Hepatic stellate cell (primary cell): Measurements from ENCODE around the gene LZTS2.
A peak's percentile ranks its signal among the peaks of the same experiment; 100 is the strongest.
"Not testable (repeated sequence)": the region's sequence is repeated elsewhere in the genome, so short reads cannot be mapped to it uniquely, and the experiment has no call there.

Experiments
- DNase-seq: peaks from one replicate; pipeline ENCODE4 v3.0.0; 2011; ENCODE audit warnings: low spot score

Gene LZTS2

DNA sequence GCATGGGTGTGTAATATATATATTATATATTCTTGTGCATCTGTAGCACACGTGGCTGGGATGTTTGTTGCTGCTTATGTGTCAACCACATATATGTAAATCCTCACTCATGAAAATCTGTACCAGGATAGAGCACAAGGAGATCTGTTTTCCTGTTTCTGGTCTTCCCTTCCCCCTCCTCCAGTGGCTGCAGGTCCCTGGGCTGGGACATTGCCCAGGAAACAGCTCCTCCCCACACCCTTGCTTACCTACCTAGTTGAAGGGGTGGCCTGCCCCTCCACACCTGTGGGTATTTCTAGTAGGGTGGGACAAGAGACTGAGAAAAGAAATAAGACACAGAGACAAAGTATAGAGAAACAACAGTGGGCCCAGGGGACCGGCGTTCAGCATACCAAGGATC lies 33.7 kb downstream of the LZTS2 start:
- no peak for DNase-seq

DNA sequence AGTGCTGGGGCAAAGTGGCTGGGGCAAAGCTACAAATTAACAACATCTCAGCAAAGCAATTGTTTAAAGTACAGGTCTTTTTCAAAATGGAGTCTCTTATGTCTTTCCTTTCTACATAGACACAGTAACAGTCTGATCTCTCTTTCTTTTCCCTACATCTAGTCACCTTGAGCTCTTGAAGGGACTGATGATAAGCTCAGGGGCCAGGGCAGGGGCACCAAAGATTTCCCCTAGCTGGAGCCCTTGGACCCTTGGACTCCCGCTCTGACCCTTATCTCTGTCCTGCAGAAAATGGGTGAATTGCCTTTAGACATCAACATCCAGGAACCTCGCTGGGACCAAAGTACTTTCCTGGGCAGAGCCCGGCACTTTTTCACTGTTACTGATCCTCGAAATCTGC lies 34.8 kb downstream of the LZTS2 start:
- not testable (repeated sequence) for DNase-seq

DNA sequence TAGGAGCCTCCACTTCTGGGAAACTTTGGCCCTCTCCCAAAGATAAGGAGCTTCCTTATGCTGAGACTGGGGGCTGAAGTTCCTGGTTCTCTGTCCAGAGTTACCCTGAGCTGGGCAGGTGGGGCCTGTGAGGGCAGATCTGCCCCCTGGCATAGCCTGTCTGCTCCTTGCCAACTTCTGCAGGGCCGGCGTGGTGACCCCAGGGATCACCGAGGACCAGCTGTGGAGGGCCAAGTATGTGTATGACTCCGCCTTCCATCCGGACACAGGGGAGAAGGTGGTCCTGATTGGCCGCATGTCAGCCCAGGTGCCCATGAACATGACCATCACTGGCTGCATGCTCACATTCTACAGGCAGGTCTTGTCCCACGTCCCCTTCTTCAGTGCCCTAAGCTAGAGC lies 35.7 kb downstream of the LZTS2 start:
- no peak for DNase-seq

DNA sequence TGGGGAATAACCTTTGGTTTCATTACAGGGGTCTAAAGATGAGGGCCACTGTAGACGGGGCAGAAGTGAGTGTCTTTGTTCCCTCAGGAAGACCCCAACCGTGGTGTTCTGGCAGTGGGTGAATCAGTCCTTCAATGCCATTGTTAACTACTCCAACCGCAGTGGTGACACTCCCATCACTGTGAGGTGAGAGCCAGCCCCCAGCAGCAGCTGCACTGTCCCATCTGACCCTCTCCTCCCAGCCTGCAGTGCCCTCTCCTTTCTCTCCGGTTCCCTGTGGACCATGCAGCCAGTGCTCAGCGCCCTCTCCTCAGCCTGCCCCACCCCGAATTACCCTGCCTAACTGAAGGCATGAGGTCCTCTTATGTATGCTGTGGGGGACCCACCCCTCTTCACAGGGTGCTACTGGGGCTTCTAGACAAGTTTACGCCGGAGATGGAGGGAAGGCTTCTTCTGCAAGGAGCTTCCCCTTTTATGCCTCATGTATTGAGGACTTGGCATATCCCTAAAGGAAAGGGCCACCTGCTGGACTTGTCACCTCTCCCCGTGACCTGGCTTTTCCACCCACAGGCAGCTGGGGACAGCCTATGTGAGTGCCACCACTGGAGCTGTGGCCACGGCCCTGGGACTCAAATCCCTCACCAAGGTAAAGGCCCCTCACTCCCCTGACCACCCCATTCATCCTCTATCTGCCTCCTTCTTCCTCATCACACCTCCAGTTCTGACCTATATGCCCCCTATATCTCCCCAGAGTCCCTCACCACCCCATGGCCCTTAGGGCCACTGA lies 36.5 kb downstream of the LZTS2 start:
- DNase-seq, result no peak

DNA sequence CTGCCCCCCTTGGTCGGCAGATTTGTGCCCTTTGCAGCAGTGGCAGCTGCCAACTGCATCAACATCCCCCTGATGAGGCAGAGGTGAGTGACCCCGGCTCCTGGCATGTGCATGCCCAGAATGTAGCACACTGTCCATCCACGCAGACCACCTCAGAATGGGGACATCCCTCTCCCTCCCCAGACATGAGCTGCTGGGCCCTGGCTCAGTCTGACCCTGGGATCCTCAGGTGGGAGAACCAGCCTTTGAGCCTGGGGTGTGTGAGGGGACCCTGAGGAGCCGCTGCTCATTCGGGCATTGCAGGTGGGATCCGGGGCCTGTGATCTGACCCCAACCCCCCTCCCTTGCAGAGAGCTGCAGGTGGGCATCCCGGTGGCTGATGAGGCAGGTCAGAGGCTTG lies 37.1 kb downstream of the LZTS2 start:
- no peak for DNase-seq

DNA sequence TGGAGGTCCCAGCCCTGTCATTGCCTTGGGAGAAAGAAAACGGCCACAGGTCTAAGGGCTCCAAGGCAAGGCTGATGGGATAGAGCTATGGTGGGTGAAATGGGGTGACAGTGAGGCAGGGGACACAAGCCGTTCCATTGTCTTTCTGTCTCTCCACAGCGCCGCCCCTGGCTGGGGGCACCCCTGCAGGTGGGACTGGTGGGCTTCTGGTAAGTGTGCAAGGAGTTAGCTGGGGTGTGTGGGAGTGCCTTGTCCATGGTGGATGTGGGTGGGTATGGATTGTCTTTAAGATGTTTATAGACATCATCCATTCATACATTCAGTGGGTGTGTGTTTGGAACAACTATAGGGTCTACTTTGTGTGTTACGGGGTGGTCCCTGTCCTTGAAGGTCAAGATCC lies 38.9 kb downstream of the LZTS2 start:
- no peak for DNase-seq

DNA sequence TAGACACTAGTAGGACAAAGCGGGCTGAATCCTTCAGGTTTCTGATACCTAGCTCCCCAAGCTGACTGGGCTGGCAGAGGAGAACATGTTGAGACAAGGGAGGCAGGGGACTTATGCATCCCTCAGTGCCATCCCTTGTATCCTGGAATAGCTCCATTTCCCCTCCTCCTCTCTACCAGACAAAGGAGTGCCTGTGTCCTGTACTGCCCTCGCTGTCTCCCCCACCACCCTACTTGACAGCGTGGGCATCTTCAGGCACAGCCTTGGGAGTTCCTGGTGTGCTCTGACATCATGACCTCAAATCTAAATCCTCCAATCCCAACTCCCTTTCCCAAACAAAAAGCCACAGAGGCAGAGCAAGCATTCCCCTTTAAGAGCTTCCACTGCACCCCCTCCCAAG lies 40.5 kb downstream of the LZTS2 start:
- DNase-seq, result no peak

DNA sequence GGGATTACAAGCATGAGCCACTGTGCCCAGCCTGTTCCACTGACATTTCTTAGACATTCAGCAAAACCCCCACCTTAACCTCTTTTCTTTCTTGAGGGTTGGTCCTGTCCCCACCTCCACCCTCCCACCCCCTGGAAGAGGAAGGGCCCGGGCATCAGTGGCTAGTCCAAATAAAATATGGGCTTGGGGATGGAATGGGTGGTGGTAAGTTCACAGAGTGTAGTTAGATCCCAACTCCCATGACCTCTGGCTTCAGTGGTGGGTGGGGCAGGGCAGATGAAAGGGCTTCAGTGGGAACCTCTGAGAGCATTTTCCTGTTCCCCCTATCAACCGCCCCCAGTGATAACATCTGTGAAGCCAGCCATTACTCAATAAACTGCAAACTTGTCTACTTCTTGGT lies 41.2 kb downstream of the LZTS2 start:
- no peak for DNase-seq

DNA sequence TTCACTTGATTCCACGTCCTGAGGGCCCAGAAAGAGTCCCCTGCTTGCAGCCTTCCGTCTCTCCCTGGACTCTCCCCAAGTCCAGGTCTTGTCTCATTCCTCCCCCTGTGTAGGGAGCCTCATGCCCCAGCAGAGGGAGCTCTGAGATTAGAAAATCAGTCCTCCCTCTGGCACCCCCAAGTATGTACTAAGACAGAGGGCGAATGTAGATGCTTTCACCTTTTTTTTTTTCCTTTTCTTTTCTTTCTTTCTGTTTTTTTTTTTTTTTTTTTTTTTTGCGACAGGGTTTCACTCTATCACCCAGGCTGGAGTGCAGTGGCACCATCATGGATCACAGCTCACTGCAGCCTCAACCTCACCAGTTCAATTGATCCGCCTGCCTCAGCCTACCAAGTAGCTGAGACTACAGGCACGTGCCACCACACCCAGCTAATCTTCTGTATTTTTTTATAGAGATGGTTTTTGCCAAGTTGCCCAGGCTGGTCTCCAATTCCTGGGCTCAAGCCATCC lies 41.7 kb downstream of the LZTS2 start:
- DNase-seq, result peak; percentile 86

DNA sequence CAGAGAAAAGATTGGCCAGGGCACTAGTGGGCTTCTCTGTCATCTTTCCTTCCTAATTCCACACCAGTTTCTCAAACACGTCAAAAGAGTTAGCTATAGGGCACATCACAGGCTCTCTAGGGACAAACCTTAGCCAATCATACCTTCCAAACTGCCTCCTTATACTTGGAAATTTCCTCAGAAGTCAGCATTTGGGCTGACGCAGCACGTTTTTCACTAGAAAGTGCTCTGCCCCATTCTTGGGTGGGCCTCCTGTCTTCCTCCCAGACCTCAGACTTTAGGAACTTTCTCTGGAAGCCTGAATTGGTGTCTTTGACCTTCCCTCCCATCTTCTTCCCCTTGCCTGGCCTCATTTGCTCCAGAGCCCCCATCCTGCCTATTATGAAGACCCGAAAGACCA lies 42.5 kb downstream of the LZTS2 start:
- no peak for DNase-seq

DNA sequence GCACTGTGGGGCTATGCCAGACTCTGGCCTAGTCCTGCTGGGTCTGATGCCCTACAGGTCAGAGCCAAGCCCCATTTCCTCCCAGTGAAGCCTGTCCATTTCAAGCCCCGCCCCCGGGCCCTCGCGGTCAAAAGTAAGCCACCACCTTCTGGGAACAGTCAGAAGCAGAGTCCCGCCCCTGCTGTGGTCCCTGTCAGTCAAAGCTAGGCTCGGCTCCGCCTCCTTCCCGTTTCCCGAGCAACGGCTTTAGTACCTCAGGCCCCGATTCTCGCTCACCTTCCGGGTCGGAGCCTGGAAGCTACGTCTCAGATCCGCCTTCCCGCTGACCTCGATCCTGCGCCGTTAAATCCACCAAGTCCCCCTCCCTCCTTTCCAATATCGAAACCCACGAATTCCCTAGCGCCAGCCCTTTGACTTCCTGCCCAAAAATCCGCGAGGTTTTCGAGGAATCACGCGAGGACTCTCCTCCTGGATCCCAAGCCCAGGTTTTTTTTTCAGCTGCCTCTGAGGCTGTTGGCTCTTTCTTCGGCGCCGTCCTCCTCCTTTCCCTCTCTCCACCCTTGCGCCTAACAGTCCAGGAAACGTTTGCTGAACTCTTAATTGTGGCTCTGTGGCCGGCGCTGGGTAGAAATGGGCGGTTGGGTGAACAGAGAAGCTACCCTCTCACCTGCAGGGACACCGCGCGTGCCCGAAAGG lies 43.2 kb downstream of the LZTS2 start:
- peak; percentile 94 for DNase-seq

DNA sequence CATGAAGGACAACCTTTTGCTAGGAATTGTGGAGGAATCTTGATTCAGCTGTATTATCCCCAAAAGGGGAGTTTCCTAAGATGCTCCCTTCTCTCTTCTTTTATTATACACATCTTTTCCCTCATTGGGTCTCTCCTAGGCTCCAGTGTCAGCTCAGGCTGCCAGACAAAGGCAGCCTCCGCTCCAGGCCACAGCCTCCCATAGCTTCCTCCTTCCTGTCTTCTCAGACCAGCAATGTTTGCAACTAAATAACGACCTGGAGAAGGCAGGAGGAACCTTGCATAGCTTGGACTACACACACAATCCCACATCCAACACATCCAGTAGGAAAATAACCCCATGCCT lies 43.7 kb downstream of the LZTS2 start:
- DNase-seq, result no peak

DNA sequence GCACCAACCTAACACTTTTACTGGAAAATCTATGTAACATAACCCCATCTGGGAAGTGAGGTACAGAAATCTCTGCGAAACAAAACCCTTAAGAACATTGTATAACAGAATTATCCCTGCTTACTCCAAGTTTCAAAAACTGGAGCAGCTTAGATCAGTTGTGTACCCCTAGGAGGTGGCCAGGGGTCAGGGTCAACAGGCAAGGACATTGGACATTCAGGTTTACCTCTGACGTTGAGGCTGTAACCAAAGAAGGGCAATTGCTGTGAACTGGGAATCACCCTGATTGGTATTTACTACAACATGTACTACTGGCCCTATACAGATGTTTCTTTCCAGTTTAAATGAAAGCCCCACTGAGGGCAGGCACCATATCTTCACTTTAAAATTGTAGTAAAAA lies 44.5 kb downstream of the LZTS2 start:
- DNase-seq, result no peak

DNA sequence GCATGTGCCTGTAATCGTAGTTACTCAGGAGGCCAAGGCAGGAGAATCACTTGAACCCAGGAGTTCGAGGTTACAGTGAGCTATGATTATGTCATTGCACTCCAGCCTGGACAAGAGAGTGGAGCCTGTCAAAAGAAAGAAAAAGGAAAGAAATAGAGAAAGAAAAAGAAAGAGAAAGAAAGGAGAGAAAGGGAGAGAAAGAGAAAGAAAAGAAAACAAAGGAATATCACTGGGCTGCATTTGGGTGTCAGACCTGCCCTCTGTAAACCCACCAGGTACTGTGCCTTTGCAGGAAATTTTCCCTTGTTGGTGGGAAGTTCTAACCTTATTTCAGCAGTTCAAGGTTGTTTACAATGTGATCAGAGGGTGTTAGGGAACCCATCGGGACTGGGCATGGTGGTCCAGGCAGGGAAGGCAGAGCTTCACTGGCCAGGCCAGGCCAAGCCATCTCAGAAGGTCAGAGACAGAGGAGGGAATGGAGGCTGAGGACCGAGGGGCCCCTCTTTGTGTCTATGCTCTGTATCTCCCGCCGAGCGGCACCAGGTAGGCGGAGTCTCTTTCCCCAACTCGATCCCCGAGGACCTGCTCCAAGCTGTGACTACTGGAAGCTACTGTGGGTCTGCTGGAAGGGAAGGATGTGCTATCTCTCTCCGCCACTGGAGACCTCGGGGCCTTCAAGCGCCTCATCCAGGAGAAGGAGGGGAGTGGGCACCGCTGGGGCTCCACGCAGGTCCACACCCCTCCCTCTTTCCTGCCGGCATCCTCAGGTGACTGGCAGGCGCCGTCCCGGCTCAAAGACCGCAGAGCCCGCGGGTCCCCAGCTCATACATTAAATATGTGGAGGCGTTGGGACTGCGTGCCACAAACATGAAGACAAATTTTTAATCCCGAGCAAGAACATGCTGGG lies 47.0 kb downstream of the LZTS2 start:
- DNase-seq, result no peak

DNA sequence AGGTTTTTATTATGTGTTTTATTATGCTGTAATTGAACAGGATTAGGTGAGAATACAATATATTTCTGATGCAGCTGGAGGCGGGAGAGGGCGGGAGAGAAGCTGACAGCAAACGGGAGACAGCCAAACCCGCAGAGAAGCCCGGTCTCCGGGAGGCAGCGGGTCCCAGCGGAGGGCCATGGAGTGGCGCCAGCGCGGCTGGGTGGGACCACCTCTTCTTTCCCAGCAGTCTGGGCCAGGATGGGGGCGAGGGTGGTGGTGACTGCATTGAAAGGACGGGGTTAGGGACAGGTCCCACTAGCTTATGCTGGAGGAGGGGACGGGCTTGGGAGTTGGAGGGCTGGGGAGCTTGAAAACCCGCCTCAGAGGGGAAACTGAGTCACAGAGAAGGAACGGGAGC lies 47.7 kb downstream of the LZTS2 start:
- DNase-seq, result no peak

DNA sequence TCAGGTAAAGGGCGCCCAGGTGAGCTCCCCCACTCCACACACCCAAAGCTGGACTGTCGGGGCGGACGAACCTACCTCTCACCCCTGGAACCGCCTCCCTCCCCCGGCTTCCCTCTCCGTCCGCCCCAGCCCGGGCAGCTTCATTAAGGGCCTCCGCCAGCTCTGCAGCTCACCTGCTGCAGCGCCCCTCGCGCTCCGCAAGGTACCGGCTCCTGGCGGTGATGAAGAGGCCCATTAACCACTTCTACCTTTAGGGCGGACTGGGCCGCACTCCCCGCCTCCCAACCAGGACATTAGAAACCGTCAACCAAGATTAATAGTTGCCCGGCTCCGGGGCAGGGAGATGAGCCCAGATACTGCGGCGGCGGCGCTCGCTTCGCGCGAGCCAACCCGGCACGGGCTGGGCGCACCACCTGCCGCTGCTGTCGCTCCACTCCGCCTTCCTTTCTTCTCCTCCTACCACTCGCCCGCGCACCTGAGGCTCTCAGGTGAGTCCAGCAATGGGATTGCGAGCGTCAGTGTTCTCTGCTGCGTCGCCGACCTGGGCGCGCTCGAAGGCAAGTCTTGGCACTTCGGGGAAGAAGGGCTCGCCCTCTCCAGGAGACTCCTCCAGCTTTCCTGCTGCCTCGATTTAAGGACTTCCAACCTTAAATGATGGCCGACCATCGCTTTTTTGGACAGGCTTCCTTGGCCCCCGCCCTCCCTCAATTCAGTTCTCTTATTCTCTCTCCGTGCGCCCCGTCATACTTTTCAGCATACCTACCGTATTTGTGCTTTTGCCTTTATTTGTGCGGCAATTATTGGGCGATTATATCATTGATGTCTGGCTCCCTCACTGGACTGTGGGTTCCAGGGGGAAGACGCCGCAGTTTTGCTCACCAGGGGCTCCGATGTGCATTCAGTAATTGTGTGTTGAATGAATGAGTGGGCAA lies 48.6 kb downstream of the LZTS2 start:
- DNase-seq, result no peak

DNA sequence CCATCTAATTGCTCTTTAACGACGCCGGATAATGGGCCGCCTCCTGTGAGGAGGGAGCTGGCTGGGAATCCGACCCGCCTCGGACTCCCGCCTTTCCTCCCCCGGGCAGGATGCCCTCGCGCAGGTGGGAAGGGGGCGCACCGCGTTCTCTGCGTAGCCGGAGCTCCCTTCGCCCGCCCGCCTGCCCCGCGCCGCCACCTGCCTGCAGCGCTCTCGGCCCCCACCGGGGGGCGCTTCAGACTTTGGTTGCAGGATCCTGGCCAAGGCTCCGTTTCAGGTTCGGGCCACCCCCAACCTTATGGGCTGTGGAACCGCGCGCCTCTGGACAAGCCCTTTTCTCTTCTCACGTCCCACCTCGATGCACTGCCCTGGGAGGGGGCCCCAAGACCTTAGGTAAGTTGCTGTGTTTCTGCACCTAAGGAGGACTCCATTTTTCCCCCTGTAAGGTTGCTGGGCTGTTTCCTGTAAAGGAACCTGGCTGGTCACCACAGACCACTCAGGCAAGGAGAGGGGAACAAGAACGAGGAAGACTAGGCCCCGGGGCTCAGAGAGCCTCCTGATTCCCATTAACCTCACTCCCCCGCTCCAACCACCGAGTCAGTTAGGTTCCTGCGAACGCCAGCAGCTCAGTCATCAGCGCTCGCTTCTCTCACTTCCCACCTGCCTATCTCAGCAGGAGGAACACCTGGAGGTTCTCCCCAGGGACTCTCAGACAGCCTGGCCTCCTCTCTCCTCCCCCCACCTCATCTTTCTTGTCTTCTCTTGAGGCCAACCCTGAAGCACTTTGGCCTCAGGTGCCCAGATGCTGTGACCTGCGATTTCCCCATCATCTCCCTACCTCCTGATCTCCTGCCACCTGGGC lies 50.8 kb downstream of the LZTS2 start:
- peak; percentile 78 for DNase-seq

DNA sequence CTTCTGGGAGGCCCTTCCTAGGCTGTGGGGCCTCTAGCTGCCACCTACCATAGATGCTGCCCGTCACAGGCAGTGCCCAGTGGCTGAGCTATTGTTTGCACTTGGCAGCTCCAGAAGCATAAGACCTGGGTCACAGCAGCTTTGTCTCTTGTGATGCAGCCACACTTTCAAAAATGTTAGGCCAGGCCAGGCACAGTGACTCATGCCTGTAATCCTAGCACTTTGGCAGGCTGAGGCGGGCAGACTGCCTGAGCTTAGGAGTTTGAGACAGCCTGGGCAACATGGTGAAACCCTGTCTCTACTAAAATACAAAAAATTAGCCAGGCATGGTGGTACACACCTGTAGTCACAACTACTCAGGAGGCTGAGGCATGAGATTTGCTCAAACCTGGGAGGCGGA lies 52.7 kb downstream of the LZTS2 start:
- peak; percentile 41 for DNase-seq

DNA sequence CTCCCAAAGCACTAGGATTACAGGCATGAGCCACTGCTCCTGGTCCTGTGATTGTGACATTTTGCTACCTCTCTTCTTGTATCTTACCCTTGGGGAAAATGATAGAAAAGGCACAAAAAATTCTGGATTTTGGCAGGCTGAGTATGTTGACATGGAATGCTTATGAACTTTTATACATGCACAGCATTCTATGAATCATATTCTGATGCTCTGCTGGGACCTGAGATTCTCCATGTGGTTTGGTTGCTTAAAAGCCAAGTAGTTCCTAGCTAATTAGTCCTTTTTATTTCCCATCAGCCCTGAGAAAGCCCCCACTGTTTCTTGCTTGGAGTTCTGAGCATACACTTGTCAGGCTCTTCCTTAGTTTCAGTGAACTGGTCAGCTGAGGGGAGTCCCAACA lies 53.9 kb downstream of the LZTS2 start:
- DNase-seq, result peak; percentile 56

DNA sequence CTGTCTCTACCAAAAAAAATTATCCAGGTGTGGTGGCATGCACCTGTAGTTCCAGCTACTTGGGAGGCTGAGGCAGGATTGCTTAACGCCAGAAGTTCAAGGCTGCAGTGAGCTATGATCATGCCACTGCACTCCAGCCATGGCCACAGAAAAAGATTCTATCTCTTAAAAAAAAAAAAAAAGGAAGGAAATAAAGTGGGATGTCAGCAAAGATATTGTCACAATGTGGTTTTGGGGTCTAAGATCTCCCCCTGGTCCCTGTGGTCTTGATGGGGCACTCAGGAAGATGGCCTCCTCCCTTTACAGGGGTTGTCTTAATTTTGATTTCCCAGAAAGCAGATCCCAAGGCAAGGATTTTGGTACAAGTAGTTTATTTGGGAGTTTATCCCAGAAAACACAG lies 54.7 kb downstream of the LZTS2 start:
- no peak for DNase-seq

DNA sequence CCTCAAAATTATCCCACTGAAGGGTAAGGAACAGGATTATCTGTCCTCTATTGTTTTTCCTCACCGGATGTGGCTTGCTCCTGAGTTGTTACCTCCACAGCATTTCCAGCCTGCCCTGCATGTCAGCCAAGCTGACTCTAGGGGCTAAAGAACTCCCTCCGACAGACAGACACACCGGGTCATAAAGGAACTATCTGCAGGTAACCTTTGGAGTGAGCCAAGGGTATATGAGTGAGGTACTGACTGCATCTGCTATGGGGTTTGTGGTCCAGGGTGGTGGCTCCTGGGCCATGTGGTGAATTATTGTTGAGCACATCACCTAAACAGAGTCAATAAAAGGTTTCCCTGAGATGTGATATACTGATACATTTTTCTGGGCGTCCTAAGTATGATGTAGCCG lies 55.3 kb downstream of the LZTS2 start:
- no peak for DNase-seq
